Activated CD4-positive, alpha-beta T cell treated with anti-CD3 and anti-CD28 coated beads, Interleukin-10, Interleukin-2, amounts not matched to agents 100 ng/mL and 50 ng/mL, durations not matched to agents 16 hours and 8 hours (primary cell): ENCODE measurements around the gene CCNB1IP1.
"Not testable (repeated sequence)": the region's sequence is repeated elsewhere in the genome, so short reads cannot be mapped to it uniquely, and the experiment has no call there.

Experiments
- DNase-seq: peaks from one replicate; pipeline ENCODE4 v3.0.0-alpha.2; 2020

CCNB1IP1 gene

DNA sequence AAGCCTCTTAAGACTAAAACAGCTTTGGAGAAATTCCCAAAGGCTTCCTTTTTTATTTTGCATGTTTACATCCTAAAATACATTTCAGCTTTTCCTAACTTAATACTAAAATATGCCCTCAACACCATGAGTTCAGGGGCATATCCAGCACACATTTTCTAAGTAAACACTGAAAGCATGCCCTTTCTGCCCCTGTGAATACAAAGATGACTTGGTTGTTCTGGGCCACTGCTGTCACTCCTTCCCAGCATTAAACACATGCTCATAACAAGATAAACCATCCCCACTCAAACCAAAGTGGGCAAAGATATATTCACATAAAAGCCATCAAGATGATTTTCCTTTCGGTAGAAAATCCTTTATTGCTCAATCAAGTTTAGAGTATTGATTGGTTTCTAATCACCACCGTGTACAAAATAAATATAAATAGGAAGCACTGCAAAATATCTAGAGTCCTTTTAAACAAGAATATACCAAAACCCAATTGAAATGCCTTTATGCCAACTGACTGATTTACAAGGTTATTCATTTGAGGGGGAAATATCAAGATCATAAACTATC is 1.9 kb downstream of the CCNB1IP1 start:
- peak; percentile 25 for DNase-seq

DNA sequence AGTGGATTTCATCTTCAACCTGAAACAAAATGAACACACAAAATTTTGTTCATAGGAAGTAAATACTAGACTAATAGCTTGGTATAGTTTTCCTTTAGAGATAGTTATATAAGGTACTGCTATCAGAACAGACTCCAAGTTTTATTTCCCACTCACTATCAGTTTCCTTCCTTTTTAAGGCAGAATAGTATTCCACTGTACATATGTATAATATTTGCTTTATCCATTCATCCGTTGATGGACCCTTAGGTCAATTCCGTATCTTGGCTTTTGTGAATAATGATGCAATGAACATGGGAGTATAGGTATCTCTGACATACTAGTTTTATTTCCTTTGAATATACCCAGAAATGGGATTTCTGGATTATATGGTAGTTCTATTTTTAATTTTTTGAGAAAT is 3.7 kb downstream of the CCNB1IP1 start:
- no peak for DNase-seq

DNA sequence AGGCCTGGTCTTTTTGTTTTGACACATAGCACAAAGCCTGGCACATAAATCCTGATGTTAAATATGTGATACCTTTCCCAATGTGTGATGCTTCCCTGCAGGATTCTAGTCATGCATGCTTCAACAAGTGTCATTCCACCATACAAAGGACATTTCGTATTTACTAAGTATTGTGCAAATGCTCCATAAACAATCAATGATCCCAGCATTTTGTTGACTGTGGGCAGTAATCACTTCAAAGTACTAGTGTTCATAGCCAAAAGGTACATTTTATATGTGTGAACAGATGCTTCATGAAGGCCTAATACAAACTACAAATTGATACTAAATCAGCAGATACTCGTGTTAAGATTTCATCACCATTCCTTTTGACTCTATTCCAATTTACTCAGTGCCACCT is 4.4 kb downstream of the CCNB1IP1 start:
- no peak for DNase-seq

DNA sequence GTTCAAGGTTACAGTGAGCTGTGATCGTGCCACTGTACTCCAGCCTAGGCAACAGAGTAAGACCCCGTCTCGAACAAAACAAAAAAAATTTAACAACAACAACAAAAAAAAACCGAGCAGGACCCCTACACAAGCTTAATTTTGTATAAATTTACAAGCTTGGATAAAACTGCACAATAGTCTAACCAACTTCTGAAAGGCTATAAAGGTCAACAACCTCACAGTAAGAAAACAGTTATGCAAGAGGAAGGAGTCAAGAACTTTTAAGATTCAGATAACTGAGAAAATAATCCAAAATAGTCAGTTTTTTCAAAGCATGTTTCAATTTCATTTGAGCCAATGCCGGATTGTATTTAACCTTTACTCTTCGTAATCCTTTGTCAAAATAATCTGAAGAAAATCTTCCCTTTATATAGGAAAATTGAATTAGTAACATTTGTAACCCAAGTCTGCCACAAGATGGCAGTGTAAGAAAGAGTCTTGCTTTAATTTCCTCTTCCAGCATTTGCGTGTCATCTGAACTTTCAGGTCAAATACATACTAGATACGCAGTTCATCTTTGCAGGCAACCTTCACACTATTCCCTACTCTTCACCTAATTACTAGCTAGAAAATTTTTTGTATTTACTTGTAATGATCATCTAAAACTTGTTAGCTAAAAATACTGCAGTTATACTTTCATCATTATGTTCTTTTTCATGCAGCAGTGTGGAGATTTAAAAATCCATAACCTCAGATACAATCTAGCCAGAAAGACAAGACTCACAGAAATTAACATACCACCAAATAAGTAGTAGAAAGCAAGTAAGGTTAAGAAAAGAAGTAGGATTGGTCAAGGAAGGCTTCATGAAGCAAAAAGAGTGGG is 5.8 kb downstream of the CCNB1IP1 start:
- DNase-seq: peak; percentile 75

DNA sequence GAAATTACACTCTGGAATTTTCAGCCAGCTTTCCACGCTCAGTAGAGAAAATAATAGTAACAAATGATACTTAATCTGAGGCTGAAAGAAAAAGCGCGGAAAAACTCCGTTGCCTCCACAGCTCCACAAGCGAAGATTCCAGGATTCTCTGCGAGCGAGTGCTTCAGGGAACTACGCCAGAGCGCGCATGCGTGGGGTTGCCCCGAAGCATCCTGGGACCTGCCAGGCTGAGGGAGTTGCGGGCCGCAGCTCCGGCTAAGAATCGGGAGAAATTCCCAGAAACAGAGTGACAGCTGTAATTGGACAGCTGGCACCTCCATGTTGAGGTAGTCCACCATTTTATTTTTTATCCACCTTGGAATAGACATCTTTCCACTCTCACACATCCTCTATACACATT is 15.4 kb downstream of the CCNB1IP1 start:
- DNase-seq: no peak

DNA sequence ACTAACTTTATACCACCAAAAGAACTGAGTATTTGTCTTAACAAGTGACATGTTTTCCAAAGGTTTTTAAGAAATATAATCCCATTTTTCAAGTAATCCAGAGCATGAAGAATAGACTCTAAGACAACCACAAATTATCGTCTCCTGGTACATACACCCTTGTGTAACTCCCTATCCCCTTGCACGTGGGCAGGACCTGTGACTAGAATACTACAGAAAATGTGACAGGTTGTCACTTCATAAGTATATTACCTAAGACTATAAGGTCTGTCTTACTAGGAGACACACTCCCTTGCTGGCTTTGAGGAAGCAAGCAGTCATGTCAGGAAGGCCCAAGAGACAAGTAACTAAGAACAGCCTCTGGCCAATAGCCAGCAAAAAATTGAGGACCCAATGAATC is 19.1 kb downstream of the CCNB1IP1 start:
- no peak for DNase-seq

DNA sequence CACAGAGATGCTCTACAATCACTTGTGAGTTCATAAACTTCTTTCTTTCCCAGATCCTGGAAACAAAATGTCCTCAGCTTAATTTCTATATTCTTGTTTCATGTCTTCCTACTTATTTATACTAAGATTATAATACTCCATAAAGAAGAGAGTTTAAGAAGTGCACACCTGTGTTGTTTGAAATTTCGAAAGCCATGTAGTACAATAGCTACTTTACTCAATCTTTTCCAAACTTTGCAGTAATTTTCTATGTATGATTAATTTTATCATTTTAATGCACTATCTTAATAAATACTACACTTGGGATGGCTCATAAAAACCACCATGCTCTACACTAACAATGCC is 27.0 kb downstream of the CCNB1IP1 start:
- DNase-seq: no peak

DNA sequence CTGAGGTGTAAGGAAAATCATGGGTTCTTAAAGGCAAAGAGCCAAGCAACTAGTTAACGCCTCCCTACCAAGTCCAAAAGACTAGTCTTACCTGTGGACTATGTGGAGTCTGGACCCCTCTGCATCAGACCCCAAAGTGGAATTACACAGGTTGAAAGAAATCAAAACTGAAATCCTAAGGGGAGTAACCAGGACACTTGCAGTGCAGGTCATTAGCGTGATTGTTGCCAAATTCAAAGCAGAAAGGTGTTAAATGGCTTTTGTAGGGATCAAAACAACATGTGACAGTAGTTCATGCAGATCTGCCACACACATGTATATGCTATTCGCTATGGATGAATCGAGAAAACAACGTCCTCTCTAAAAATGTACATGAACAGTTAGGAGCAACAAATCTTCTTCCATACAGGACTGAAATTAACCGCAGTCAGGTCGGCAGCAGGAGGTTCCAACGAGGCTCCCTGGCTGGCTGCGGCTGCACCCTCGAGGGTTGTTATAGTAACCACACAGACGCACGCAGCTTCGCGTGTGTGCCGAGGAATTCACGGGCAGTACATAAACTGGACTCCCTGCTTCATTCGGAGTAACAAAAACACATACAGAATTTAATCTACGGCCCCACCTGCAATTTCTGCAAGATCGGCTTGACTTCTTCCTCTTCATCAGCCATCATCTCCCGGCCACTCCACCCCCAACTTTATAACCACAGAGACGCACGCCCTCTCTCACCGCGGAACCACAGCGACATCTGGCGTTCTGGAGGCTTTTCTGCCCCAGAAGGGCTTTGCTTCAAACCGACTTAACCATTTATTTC is 27.6 kb downstream of the CCNB1IP1 start, which contains the start of gene TTC5:
TSS of gene TTC5 (minus strand) at position 687 of the 814 bp plus-strand sequence. CDS start at position 673, 14 bp downstream.
- DNase-seq: peak; percentile 88

DNA sequence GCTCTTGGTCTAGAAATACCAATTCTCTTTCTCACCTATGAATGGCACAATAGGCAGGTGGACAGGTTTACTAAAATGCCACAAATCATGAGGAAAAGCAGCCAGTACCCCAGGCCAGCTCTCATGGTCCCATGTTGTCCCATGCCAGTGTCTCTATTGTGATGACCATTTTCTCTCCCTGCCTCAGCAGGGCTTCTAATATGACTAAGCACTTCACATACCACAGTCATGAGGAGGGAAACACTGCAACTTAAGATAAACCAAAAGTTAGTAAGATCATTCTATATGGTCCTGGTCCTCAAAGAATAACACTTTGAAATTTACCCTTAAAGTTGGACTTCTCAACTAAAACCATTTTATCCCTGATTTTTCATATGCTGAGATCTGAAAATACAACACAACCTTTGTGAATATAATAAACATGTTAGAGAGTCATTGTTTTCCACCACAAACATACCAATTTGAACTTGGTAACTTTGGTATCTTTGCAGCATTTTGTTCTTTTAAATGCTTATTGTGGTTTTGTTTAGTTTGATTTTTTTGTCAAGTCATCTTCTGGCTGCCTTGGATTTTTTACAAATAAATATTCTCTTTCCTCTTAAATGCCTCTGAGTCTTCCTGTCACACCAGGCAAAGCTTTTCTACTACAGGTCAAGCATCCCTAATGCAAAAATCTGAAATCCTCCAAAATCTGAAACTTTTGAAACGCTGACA is 30.9 kb downstream of the CCNB1IP1 start:
- peak; percentile 37 for DNase-seq

DNA sequence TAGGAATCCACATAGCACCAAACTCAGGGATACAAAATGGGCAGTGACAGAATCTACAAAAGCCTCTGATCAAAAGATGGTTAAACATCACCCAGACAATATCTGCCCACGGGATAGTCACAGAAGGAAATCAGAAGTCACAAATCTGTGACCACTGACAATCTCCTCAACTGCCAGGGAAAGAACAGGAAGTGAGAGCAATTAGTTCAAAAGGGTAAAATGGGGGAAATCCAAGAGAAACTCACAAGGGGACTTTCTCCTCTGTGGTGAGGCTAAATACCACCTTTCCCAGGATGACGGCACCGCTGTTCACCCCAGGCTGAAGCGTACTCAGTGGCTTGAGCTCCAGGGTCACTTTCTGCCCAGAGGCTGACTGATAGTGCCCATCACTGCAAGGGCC is 38.0 kb downstream of the CCNB1IP1 start:
- peak; percentile 13 for DNase-seq

DNA sequence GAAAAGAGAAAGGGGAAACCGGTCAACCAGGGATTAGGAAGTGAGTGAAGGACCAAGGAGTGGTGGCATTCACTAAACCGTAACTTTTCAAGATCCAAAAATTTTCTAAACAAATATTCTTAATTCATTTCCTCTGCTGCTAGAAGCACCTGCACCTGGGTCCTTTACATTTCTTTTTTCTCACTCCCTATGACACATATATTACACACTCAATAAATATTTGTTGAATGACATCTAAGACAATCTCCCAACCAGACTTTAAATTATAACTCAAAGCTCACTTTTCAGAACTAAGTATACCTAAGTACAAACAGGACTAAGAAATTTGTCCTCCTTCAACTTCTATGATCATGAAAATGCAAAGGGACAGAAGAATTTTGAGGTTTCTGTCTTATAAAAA is 38.4 kb downstream of the CCNB1IP1 start:
- DNase-seq: no peak

DNA sequence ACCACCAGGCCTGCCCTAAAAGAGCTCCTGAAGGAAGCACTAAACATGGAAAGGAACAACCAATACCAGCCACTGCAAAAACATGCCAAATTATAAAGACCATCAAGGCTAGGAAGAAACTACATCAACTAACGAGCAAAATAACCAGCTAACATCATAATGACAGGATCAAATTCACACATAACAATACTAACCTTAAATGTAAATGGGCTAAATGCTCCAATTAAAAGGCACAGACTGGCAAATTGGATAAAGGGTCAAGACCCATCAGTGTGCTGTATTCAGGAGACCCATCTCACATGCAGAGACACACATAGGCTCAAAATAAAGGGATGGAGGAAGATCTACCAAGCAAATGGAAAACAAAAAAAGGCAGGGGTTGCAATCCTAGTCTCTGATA is 51.1 kb downstream of the CCNB1IP1 start:
- not testable (repeated sequence) for DNase-seq

DNA sequence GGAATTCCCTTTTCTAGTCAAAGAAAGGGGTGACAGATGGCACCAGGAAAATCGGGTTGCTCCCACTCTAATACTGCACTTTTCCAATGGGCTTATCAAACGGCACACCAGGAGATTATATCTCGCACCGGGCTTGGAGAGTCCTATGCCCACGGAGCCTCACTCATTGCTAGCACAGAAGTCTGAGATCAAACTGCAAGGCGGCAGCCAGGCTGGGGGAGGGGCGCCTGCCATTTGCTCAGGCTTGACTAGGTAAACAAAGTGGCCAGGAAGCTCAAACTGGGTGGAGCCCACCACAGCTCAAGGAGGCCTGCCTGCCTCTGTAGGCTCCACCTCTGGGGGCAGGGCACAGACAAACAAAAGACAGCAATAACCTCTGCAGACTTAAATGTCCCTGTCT is 52.8 kb downstream of the CCNB1IP1 start:
- not testable (repeated sequence) for DNase-seq

DNA sequence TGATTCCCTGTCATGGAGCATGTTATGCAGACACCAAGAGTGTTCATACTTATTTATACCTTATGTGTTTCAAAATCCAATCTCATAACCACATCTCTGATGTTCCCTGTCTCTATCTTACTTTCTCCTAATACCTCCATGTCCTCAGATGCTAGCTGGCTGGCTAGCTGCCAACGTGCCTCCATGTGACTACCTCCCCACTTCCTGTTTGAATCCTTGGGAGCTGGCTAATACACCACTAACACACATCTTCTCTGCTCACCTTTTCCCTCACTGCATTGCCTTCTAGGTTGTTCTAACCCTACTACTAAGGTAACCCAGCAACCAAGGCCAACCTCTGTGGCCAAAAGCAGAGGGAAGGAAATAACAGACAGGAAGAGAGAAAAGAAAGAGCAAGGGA is 54.7 kb downstream of the CCNB1IP1 start:
- no peak for DNase-seq

DNA sequence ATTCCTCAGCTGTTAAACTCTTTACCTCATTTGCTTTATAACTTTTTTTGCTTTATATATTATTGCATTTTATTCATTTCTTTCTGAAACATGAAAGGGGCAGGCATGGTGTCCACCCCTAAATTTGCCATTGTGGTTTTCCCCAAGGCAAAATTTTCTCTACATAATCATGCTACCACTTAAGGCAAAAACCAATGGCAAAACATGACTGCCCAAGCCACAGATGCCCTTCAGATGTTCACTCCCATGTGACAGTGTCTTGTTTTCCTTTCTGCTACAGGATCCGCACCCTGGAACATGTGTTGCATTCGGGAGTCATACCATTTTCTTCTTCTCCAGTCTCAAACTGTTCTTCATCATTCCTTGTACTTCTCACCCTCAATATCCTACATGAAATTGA is 55.7 kb downstream of the CCNB1IP1 start:
- no peak for DNase-seq

DNA sequence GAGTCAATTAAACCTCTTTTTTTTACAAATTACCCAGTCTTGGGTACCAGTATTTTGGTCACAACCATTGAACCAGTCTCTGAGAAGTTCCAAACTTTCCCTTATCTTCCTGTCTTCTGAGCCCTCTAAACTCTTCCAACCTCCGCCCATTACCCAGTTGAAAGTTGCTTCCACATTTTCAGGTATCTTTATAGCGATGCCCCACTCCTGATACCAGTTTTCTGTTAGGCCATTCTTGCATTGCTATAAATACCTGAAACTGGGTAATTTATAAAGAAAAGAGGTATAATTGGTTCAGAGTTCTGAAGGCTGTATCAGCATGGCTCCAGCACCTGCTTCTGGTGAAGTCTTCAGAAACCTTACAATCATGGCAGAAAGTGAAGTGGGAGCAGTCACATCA is 59.0 kb downstream of the CCNB1IP1 start:
- DNase-seq: no peak

DNA sequence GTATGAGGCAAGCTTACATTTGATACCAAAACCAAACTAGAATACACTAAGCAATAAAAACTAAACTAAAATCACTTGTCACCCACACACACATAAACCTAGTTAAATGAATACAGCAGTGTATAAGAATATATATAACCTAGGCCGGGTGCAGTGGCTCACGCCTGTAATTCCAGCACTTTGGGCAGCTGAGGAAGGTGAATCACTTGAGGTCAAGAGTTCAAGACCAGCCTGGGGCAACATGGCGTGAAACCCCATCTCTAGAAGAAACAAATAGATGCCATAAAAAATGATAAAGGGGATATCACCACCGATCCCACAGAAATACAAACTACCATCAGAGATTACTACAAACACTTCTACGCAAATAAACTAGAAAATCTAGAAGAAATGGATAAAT is 68.7 kb downstream of the CCNB1IP1 start:
- DNase-seq: not testable (repeated sequence)

DNA sequence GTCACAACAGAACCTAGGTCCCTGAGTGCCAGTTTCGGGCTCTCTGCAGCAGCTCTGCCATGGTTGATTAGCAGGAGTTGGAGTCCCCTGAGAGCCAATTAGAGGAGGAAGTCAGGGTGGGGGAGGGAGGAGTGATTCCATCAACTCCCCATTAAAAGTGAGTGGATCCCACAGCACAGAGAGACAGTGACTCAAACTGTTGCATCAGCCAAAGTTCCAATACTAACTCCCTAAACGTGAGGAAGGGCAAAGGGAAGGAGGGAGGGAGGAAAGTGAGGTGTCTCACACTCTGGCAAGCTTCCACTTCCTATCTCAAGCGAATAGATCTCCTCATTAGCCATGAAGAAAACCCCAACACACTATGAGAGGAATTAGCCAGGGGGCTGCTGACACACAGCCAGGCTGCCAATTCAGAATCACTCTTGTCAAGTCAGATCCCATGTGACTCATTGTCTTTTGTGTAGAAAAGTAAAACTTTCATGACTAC is 70.4 kb downstream of the CCNB1IP1 start:
- DNase-seq: no peak
